CD4-positive, alpha-beta T cell treated with Interleukin-17A for 1 hour (primary cell): ENCODE results near the gene SLC51B.
"Not testable (repeated sequence)": the region's sequence is repeated elsewhere in the genome, so short reads cannot be mapped to it uniquely, and the experiment has no call there.

Source experiments
- DNase-seq: peaks from one replicate; pipeline ENCODE4 v3.0.0-alpha.2; 2020

The SLC51B gene

DNA sequence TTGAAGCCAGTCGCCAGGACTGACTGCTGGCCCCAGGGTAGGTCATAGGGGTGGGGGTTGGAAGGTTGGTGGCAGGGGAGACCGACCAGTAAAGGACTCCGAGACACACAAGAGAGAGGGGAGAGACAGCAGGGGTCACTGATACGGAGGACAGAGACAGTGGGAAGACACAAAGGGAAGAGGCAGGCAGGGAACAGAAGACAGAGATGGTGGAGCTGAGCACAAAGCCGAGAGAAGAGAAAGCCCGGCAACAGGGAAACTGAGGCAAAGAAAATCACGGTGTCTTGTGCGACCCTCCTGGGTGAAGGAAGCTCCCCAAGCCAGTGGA is 22.1 kb downstream of the SLC51B start:
- no peak for DNase-seq

DNA sequence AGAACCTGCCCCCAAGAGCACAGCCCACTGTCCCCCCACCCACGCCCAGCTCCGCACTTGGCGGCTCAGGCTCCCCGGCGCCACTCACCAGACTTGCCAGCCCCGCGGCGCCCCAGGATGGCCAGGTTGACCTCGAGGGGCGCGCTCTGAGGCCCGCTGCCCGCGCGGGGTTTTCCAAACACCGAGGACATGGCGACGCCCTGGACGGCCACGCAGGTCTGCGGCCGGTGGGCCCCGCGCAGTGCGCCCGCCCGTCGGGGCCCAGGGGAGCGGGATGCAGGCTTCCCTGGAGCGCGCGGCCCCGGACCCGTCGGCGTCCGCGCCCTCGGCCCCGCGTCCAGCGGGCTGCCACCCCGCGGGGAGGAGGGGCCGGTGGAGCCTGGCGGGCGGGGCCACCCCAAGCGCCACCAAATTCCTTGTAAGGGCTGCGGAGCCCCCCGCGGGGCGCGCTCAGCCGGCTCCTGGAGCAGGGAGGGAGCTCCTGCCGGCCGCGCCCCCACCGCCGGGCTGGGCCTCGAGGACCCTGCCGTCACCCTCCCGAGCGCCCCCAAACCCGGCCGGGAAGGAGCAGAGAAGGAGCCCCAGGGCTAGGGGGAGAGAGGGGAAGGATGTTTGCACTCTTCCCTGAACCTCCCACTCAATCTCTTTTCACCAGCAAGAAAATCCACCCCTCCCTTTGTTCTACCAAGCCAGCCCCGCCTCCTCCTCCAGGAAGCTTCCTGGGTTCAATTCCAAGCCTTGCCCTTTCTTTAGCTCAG is 22.6 kb downstream of the SLC51B start, which contains the start of gene RASL12:
RASL12 (minus strand) TSS at position 347 of the 758 bp plus-strand sequence; CDS start at position 191, 156 bp downstream.
- no peak for DNase-seq

DNA sequence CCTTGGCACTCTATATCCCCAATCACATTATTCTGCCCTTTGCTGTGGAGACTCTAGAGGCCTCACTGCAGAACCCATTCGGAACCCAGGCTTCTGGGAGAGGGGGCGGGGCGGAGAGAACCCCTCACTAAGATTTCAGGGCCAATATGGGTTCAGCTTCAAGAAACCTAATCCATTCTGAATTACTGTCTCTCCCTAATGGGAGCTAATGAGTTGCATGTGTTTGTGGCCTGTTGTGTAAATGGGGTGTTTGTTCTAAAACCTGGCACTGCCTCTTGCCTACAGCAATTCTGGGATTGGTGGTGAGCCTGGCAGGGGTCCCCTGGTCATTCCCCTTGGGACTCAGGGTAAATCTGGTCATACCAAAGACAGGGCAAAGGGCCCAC is 23.2 kb downstream of the SLC51B start:
- DNase-seq, result no peak

DNA sequence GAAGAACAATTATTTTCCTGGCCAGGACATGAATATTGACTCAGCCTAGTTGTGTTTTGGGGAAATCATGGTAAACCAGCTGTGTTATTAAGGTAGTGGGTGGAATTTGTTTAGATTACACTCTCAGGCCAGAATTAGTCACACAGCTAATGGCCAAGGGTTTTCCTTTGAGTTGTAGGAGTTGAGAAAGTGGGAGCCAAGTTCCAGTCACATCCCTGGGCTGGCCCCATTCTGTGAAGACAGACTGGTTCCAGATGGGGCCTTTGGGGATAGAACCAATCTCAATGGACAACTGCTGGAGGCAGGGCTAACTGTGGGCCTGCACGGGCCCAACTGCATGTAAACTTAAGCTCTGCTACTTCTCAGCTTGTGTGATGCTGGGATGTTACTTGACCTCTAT is 24.0 kb downstream of the SLC51B start:
- no peak for DNase-seq

DNA sequence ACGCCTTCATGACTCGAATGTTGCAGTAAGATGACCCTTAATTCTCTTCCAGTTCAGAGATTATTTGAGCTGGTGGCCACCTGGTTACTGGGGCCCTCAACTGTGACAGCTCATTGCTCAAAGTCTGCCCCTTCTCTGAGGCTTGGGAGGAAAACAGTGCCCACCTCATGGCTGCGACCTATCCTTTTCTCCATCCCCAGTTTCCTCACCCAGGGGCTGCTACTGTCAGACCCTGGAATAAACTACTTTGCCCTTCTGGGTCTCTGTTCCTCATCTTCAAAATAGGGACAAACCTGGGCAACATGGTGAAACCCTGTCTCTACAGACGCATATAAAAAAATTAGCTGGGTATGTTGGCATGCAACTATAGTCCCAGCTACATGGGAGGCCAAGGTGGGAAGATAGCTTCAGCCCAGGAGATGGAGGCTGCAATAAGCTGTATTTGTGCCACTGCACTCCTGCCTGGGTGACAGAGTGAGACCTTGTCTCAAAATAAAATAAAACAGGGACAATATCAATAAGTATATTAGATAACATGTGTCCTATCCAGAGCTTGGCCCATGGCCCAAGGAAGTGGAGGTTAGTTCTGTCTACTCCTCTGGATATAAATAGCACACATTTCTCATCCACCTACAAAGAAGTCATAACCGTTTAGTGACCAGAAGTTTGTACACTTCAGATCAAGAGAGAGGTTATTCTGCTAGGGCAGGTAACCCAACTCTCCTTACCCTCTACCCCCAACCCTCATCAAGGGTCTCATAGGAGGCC is 24.8 kb downstream of the SLC51B start:
- DNase-seq, result no peak

DNA sequence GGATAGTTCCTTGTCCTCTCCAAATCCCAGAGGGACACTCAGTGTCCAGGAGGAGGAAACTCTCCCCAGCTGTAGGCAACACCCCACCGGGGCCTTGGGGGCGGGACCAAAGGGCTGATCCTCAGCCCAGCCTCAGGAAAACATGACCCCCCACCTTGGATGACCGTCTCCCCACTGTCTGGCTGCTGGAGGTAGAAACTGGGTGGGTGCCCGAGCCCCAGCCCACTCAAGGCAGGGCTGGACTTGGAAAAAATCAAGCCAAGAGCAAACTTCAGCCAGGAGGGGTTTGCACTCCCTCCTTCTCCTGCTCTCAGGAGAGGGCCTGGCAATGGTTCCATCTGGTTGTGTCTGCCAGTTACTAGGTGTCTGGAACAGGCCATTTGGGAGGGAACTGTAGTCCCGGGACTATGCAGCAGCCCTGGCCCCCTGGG is 26.2 kb downstream of the SLC51B start:
- no peak for DNase-seq

DNA sequence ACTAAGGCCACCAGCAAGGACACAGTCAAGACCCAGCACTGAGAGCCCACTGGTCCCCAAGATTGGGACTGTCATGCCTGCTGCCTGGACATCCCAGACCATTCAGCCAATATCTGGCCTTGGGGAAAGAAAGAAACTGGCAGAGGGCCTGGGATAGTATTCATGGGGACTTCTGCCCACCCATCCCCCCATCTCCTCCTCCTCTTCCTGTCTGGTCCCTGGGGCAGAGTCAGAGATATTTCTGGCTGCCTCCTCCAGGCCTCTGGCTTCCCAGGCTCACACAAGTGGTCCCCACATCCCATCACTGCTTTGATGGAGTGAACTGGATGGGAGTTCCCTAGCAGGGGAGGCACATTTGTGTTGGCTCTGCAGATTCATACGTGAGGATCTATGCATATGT is 26.8 kb downstream of the SLC51B start:
- DNase-seq, result no peak

DNA sequence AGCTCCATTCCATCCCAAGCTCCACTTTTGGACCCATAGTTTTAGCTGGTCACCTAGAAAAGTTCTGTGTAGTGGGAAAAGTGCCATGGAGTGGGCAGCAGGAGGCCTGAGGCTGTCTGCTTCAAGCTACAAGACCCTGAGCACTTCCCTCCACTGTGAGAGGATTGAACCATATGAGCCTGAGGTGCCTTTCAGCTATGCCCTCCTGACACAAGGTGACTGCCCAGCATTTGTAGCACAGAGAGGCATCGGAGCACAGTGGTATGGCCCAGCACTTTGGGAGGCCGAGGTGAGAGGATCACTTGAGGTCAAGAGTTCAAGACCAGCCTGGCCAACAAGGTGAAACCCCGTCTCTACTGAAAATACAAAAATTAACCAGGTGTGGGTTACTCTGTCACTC is 27.4 kb downstream of the SLC51B start:
- DNase-seq, result no peak

DNA sequence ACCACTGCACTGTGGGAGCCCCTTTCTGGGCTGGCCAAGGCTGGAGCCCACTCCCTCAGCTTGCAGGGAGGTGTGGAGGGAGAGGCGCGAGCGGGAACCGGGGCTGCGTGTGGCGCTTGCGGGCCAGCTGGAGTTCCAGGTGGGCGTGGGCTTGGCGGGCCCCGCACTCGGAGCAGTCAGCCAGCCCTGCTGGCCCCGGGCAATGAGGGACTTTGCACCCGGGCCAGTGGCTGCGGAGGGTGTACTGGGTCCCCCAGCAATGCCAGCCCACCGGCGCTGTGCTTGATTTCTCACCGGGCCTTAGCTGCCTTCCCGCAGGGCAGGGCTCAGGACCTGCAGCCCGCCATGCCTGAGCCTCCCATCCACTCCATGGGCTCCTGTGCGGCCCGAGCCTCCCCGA is 29.8 kb downstream of the SLC51B start:
- DNase-seq, result not testable (repeated sequence)

DNA sequence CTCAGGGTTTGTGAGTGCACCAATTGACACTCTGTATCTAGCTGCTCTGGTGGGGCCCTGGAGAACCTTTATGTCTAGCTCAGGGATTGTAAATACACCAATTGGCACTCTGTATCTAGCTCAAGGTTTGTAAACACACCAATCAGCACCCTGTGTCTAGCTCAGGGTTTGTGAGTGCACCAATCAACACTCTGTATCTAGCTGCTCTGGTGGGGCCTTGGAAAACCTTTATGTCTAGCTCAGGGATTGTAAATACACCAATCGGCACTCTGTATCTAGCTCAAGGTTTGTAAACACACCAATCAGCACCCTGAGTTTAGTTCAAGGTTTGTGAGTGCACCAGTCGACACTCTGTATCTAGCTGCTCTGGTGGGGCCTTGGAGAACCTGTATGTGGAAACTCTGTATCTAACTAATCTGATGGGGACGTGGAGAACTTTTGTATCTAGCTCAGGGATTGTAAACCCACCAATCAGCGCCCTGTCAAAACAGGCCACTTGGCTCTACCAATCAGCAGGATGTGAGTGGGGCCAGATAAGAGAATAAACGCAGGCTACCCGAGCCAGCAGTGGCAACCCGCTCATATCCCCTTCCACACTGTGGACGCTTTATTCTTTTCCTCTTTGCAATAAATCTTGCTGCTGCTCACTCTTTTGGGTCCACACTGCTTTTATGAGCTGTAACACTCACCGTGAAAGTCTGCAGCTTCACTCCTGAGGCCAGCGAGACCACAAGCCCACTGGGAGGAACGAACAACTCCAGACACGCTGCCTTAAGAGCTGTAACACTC is 30.6 kb downstream of the SLC51B start:
- not testable (repeated sequence) for DNase-seq

DNA sequence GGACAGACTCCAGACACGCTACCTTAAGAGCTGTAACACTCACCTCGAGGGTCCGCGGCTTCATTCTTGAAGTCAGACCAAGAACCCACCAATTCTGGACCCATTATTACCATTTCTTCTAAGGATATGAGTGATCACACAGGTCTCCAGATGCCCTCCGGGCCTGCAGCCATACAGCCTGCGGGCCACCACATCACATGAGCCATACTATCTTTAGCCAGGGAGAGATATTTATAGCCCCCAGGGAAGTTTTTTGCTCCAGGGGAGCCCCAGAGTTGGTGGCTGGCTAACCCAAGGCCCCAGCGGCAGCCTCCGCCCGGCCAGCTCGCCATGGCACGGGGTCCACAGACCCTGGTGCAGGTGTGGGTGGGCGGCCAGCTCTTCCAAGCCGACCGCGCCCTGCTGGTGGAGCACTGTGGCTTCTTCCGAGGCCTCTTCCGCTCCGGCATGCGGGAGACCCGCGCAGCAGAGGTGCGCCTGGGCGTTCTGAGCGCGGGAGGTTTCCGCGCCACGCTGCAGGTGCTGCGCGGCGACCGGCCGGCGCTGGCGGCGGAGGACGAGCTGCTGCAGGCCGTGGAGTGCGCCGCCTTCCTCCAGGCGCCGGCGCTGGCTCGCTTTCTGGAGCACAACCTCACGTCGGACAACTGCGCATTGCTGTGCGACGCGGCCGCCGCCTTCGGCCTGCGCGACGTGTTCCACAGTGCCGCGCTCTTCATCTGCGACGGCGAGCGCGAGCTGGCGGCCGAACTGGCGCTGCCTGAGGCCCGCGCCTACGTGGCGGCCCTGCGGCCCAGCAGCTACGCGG is 31.5 kb downstream of the SLC51B start, which contains the start of gene KBTBD13:
KBTBD13 (plus strand) TSS at position 261 of the 805 bp plus-strand sequence; CDS start at position 331, 70 bp downstream.
- no peak for DNase-seq

DNA sequence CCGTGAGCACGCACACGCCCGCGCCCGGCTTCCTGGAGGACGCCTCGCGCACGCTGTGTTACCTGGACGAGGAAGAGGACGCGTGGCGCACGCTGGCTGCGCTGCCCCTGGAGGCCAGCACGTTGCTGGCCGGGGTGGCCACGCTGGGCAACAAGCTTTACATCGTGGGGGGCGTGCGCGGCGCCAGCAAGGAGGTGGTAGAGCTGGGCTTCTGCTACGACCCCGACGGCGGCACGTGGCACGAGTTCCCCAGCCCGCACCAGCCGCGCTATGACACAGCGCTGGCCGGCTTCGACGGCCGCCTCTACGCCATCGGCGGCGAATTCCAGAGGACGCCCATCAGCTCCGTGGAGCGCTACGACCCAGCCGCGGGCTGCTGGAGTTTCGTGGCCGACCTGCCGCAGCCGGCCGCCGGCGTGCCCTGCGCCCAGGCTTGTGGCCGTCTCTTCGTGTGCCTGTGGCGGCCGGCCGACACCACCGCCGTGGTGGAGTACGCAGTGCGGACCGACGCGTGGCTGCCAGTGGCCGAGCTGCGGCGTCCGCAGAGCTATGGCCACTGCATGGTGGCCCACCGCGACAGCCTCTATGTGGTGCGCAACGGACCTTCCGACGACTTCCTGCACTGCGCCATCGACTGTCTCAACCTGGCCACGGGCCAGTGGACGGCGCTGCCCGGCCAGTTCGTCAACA is 32.2 kb downstream of the SLC51B start:
- DNase-seq, result no peak

DNA sequence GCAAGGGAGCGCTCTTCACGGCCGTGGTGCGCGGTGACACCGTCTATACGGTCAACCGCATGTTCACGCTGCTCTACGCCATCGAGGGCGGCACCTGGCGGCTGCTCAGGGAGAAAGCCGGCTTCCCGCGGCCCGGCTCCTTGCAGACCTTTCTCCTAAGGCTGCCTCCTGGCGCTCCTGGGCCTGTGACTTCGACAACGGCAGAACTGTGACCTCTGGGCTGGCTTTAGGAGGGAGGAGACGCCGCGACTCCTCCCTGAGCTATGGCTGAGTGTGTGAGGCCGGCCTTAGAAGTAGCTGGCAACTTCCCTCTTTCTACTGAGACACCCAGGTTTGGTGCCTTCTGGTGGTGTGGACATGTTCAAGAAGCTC is 32.8 kb downstream of the SLC51B start:
- DNase-seq, result peak; percentile 44

DNA sequence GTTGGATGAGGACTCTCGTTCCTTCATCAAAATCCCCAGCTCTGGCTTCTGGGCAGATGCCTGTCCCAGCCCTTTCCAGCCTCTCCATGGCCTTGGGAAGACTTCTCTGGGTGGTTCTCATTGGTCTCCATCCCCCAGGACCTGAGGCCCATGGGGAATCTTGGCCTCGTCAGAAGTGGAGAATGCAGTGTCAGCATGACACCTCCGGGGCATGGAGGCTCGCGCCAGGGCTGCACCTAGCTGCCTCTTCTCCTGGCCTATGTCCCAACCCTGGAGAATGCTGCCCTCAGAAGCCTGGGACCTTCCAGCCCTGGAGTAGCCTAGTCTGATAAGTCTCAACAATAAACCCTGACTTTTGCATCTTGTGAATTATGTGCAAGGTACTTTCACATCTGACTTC is 34.4 kb downstream of the SLC51B start:
- DNase-seq, result no peak

DNA sequence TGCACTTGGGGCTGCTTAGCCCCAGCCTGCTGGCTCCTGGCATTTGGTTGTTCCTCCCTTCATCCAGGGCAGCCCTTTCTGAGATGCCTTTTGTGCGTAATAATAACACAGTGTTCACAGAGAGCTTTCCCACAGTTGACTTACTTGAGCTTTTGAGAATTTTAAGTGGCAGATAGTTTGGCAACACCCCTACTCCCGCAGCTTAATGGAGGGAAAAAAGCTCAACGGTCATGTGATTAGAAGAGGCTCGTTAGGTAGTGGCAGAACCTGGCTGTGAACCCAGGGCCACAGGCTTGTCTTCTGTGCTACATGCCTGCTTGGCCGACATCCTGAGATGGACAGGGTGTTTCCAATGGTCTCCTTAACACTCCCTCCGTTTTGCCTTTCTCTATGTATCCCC is 36.1 kb downstream of the SLC51B start:
- DNase-seq, result no peak

DNA sequence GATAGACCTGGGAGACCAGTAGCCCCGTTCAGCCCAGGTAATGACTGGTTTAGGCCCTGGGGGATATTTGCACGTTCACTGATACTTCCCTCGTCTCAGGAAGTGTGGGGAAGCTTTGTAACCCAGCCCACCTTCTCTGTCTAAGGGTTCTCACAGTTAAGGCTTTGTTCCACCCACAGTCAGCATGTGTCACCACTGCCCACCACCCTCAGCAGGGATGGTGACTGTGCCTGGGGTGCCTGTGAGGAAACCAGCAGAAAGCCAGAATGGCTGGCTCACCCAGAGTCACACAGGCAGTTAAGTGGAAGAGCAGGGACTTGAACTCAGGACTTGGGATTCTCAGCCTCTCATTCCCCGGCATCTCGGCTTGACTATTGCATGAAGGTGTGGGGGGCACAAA is 36.6 kb downstream of the SLC51B start:
- DNase-seq, result no peak

DNA sequence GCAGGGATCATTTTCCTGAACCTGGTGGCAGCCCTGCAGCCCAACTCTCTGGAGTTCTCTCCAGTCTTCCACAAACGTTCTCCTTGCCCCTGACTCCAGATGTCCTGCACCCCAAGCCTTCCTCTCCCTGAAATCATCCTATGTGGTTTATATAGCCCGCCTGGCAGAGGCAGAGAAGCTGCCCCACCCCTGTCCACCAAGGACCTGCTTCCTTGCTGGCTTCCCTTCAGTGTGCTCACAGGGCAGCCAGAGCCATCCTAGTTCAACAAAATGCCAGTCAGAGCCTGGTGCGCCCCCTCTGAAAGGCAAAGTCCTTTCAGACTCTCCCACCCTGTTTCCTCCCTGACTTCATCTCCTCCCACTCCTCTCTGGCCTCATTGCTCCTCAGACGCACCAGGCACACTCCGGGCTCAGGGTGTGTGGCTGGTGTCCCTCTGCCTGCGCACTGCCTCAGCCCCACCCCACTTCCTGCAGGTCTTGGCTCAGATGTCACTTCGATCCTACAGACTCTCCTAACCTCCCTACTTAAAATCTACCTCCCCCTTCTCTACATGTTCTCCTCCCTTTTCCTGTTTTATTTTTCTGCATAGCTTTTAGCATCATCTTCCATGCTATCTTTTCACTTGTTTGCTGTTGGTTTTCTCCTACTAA is 37.2 kb downstream of the SLC51B start:
- no peak for DNase-seq

DNA sequence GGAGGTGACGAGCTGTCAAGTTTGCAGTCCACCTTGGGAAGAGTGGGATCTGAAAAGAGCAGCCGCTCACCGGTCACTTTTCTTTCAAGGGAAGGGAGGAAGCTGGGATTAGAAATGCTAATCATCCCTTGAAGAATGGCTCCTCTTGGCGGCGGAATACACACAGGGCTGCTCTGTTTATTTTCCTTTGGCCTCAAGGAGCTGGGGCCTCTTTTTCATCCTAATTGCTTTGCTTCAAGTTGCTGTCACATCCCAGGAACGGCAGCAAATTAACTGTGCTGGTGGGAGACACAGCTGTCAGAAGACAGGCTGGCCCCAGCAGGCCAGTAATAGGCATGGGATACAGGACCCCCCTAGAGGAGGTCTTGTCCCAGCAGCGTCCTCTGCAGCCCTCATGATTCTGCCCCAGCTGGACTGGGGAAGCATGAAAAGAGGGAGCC is 38.1 kb downstream of the SLC51B start:
- no peak for DNase-seq

DNA sequence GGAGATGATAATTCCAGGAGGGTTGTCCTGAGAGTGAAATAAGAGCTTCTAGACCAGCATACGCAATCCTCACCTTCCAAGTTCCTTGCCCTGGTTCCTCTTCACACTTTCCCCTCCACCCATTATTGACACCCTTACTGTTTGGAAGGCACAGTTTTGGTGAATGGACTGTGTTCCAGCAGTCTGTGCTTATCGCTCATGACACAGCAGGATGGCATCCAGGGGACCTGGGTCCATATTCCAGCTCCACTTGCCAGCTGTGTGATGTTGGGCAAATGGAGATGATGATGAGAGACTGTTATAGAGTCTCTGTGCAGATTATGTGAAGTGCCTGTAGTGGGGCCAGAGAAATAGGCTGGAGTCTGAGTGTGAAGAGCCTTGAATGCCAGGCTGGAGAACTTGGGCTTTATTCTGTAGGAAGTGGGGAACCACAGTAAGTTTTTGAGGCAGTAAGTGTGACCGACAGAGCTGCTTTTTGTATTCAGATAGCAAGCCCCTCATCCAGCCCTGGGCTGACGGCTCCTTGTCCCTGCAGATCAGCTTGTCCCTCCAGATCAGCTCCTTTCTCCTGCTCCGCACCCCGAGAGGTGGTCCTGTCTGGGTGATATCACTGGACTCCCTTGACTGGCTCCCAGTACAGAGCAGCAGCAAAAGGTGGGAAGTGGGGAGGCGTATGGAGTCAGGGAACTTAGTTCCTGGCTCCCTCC is 39.5 kb downstream of the SLC51B start:
- no peak for DNase-seq

DNA sequence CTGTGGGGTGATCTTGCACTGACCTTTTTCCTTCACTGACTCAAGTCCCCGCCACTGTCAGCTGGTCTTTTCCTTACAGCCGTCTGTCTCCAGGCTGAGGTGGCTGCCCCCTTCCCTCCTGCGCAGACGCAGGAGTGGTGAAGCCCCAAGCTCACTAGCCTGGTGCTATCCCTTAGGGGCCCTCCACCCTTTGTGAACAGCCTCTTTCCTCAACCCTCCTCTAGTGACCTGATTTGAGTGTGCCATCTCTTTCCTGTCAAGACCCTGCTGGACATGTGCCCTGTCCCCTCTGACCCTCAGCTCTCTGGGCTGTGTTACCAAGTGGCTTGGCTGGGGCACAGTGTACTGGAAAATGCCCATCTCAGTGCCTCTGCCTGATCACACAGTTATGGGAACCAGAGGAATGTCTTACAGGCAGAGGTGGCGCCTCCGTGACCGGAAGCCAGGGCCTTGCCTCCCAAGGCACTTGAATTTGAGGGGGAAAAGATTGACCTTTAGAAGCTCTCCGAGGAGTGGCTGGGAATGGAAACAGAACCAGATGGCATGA is 40.1 kb downstream of the SLC51B start:
- DNase-seq, result no peak
